SK-N-SH treated with all-trans-retinoic acid at 6 μM for 48 hours (cell line): ENCODE measurements around the gene RAB7A.
A peak's percentile ranks its signal among the peaks of the same experiment; 100 is the strongest.

Experiments
- ATAC-seq: fragments of 200-7000 bp; cut with Tn5 transposase; 3 replicates; pipeline ENCODE4 v1.9.1; 2020; ENCODE audit warnings: mild to moderate bottlenecking, moderate library complexity
- ARNTL ChIP-seq: fragments of 450-650 bp; formaldehyde crosslinking; IDR thresholded peaks from 2 replicates; pipeline ENCODE4 v1.5.0; 2020; ENCODE audit warnings: low read depth, mild to moderate bottlenecking, moderate library complexity, borderline replicate concordance
- BACH2 ChIP-seq: fragments of 250-450 bp; sonication (Bioruptor Pico); IDR thresholded peaks from 2 replicates; pipeline ENCODE4 v1.9.0; 2021; ENCODE audit warnings: mild to moderate bottlenecking, borderline replicate concordance
- CREB5 ChIP-seq: fragments of 250-450 bp; sonication (Bioruptor Pico); IDR thresholded peaks from 2 replicates; pipeline ENCODE4 v1.5.1; 2020; ENCODE audit warnings: low read depth, mild to moderate bottlenecking, moderate library complexity
- CSDC2 ChIP-seq: fragments of 250-450 bp; sonication (Bioruptor Pico); IDR thresholded peaks from 2 replicates; pipeline ENCODE4 v1.5.0; 2020; ENCODE audit warnings: mild to moderate bottlenecking, moderate library complexity
- CSRNP3 ChIP-seq: fragments of 250-450 bp; sonication (Bioruptor Pico); IDR thresholded peaks from 2 replicates; pipeline ENCODE4 v1.5.1; 2021; ENCODE audit warnings: mild to moderate bottlenecking, moderate library complexity
- ISL1 ChIP-seq: fragments of 250-450 bp; sonication (Bioruptor Pico); IDR thresholded peaks from 2 replicates; pipeline ENCODE4 v2.1.2; 2022; ENCODE audit warnings: mild to moderate bottlenecking, moderate library complexity
- POU6F1 ChIP-seq: fragments of 250-450 bp; sonication (Bioruptor Pico); IDR thresholded peaks from 2 replicates; pipeline ENCODE4 v1.8.0; 2021; ENCODE audit warnings: low read depth, mild to moderate bottlenecking, moderate library complexity, borderline replicate concordance
- PPARA ChIP-seq: fragments of 250-450 bp; sonication (Bioruptor Pico); IDR thresholded peaks from 2 replicates; pipeline ENCODE4 v1.5.0; 2020; ENCODE audit warnings: mild to moderate bottlenecking, borderline replicate concordance
- SNAI2 ChIP-seq: fragments of 250-450 bp; sonication (Bioruptor Pico); IDR thresholded peaks from 2 replicates; pipeline ENCODE4 v1.5.0; 2020; ENCODE audit warnings: mild to moderate bottlenecking, moderate library complexity
- TCF4 ChIP-seq: fragments of 250-450 bp; sonication (Bioruptor Pico); IDR thresholded peaks from 2 replicates; pipeline ENCODE4 v1.8.0; 2021; ENCODE audit warnings: mild to moderate bottlenecking, moderate library complexity, borderline replicate concordance
- TOX ChIP-seq: fragments of 250-450 bp; sonication (Bioruptor Pico); IDR thresholded peaks from 2 replicates; pipeline ENCODE4 v1.8.0; 2021; ENCODE audit warnings: mild to moderate bottlenecking, moderate library complexity, borderline replicate concordance
- TSHZ2 ChIP-seq: fragments of 250-450 bp; sonication (Bioruptor Pico); IDR thresholded peaks from 2 replicates; pipeline ENCODE4 v1.5.0; 2020; ENCODE audit warnings: mild to moderate bottlenecking, moderate library complexity
- ZFP3 ChIP-seq: fragments of 250-450 bp; sonication (Bioruptor Pico); IDR thresholded peaks from 2 replicates; pipeline ENCODE4 v1.5.0; 2020; ENCODE audit warnings: mild to moderate bottlenecking, moderate library complexity
- ZFP30 ChIP-seq: fragments of 450-650 bp; formaldehyde crosslinking; IDR thresholded peaks from 2 replicates; pipeline ENCODE4 v1.5.0; 2022; ENCODE audit warnings: mild to moderate bottlenecking, moderate library complexity
- ZNF565 ChIP-seq: fragments of 450-650 bp; formaldehyde crosslinking; conservative IDR thresholded peaks from 2 replicates; pipeline ENCODE4 v1.5.0; 2020; ENCODE audit warnings: low read depth, mild to moderate bottlenecking, moderate library complexity
- ZNF70 ChIP-seq: fragments of 450-650 bp; formaldehyde crosslinking; IDR thresholded peaks from 2 replicates; pipeline ENCODE4 v1.5.0; 2020; ENCODE audit warnings: mild to moderate bottlenecking, moderate library complexity

The RAB7A gene

GRCh38 chr3:128849911-128850455 is 124.0 kb downstream of the RAB7A start:
- TF ChIP-seq TCF4, result peak; percentile 32; the same call in 1 of the 2 replicates
- TF ChIP-seq CSDC2 (CRISPR knock-in tag), result no peak
- ATAC-seq, result peak; percentile 39

GRCh38 chr3:128850544-128850943 is 124.6 kb downstream of the RAB7A start:
- TF ChIP-seq POU6F1 (CRISPR knock-in tag) (no peak), ZNF565 (CRISPR knock-in tag) (no peak), TSHZ2 (CRISPR knock-in tag) (no peak), ISL1 (no peak), ZNF70 (CRISPR knock-in tag) (no peak), TOX (CRISPR knock-in tag) (no peak), BACH2 (no peak), CSRNP3 (CRISPR knock-in tag) (no peak), CREB5 (CRISPR knock-in tag) (no peak), PPARA (CRISPR knock-in tag) (no peak), ZFP3 (no peak), ARNTL (no peak), ZFP30 (CRISPR knock-in tag) (no peak), SNAI2 (no peak)
- ATAC-seq, result no peak

GRCh38 chr3:128851601-128852000 is 125.6 kb downstream of the RAB7A start:
- no peak for ATAC-seq

GRCh38 chr3:128853826-128854225 is 127.8 kb downstream of the RAB7A start:
- TF ChIP-seq SNAI2, result no peak
- TF ChIP-seq ZFP3, result no peak
- no peak for TF ChIP-seq CSDC2 (CRISPR knock-in tag)
- TF ChIP-seq ZNF70 (CRISPR knock-in tag), result no peak
- TF ChIP-seq CSRNP3 (CRISPR knock-in tag), result no peak
- TF ChIP-seq POU6F1 (CRISPR knock-in tag), result no peak
- TF ChIP-seq TOX (CRISPR knock-in tag), result no peak
- TF ChIP-seq PPARA (CRISPR knock-in tag), result no peak
- ATAC-seq, result no peak

More at GRCh38 chr3:128851601-128852000, 125.6 kb downstream of the RAB7A start:
- TF ChIP-seq ZFP30 (CRISPR knock-in tag) (no peak), CSDC2 (CRISPR knock-in tag) (no peak)
